GM23338 (cell line): ENCODE results near the gene SRP72. TPM values are rescaled to one million over a fixed set of nuclear protein-coding genes. Genes with fewer than 3 reads are reported as not detected.

Experiments used
- ATAC-seq: fragments of 200-7000 bp; cut with Tn5 transposase; 3 replicates; pipeline ENCODE4 v1.9.1; 2020
- DNase-seq: peaks from one replicate; pipeline ENCODE4 v3.0.0-alpha.2; 2015; ENCODE audit warnings: low spot score
- H2AFZ ChIP-seq: fragments of 200-600 bp; sonication (generic); 2 replicates; pipeline ENCODE4 v1.8.0; 2016; ENCODE audit warnings: antibody characterized with exemption, mild to moderate bottlenecking, moderate library complexity
- H3F3A ChIP-seq: fragments of 200-600 bp; sonication (generic); replicated peaks from 2 replicates; pipeline ENCODE4 v1.8.0; 2017; ENCODE audit warnings: antibody characterized with exemption, mixed run types, low read depth
- H3K27ac ChIP-seq: fragments of 200-600 bp; sonication (generic); 2 replicates; pipeline ENCODE4 v1.6.1; 2016; ENCODE audit warnings: low read depth
- H3K27me3 ChIP-seq: fragments of 200-600 bp; sonication (generic); 2 replicates; pipeline ENCODE4 v1.8.0; 2016; ENCODE audit warnings: mild to moderate bottlenecking, mixed run types, moderate library complexity; ENCODE audit not compliant: insufficient read depth
- H3K36me3 ChIP-seq: fragments of 200-600 bp; sonication (generic); 2 replicates; pipeline ENCODE4 v1.8.0; 2016; ENCODE audit warnings: mild to moderate bottlenecking; ENCODE audit not compliant: insufficient read depth
- H3K4me1 ChIP-seq: fragments of 200-600 bp; sonication (generic); 2 replicates; pipeline ENCODE4 v1.8.0; 2016; ENCODE audit warnings: mild to moderate bottlenecking, moderate library complexity; ENCODE audit not compliant: insufficient read depth
- H3K4me2 ChIP-seq: fragments of 200-600 bp; sonication (generic); 2 replicates; pipeline ENCODE4 v1.7.1; 2017; ENCODE audit warnings: mixed run types
- H3K4me3 ChIP-seq: fragments of 200-600 bp; sonication (generic); 2 replicates; pipeline ENCODE4 v1.6.1; 2016; ENCODE audit warnings: mixed run types
- H3K79me2 ChIP-seq: fragments of 200-600 bp; sonication (generic); replicated peaks from 2 replicates; pipeline ENCODE4 v1.8.0; 2017; ENCODE audit warnings: mild to moderate bottlenecking; ENCODE audit not compliant: insufficient read depth
- H3K9me2 ChIP-seq: fragments of 200-600 bp; sonication (generic); 2 replicates; pipeline ENCODE4 v1.8.0; 2017; ENCODE audit not compliant: insufficient read depth
- H4K20me1 ChIP-seq: fragments of 200-600 bp; sonication (generic); replicated peaks from 2 replicates; pipeline ENCODE4 v1.8.0; 2017; ENCODE audit warnings: mild to moderate bottlenecking; ENCODE audit not compliant: insufficient read depth
- H3K27ac Mint-ChIP-seq: 2 replicates; pipeline ENCODE4 v1.8.0; 2020; ENCODE audit warnings: inconsistent platforms, mild to moderate bottlenecking, moderate library complexity, mixed read lengths
- H3K27me3 Mint-ChIP-seq: 3 replicates; pipeline ENCODE4 v1.8.0; 2022; ENCODE audit warnings: low read depth, mild to moderate bottlenecking, moderate library complexity, mixed read lengths, inconsistent platforms; ENCODE audit not compliant: insufficient read depth, poor library complexity
- H3K36me3 Mint-ChIP-seq: 3 replicates; pipeline ENCODE4 v1.8.0; 2021; ENCODE audit warnings: low read depth, mild to moderate bottlenecking, inconsistent platforms, moderate library complexity, mixed read lengths
- H3K4me1 Mint-ChIP-seq: 3 replicates; pipeline ENCODE4 v1.8.0; 2020; ENCODE audit warnings: mild to moderate bottlenecking, inconsistent platforms, mixed read lengths
- H3K4me3 Mint-ChIP-seq: 3 replicates; pipeline ENCODE4 v1.8.0; 2021; ENCODE audit warnings: moderate library complexity, mild to moderate bottlenecking, inconsistent platforms, mixed read lengths
- H3K9me3 Mint-ChIP-seq: 3 replicates; pipeline ENCODE4 v1.8.0; 2020; ENCODE audit warnings: moderate library complexity, mild to moderate bottlenecking, inconsistent platforms, mixed read lengths
- CREB1 ChIP-seq: fragments of 250-450 bp; sonication (Bioruptor Pico); IDR thresholded peaks from 2 replicates; pipeline ENCODE4 v1.5.0; 2020; ENCODE audit warnings: low read depth, mild to moderate bottlenecking, moderate library complexity
- EZH2 ChIP-seq: fragments of 200-600 bp; sonication (generic); IDR thresholded peaks from one replicate; pipeline ENCODE4 v1.8.0; 2017; ENCODE audit warnings: antibody characterized with exemption, mild to moderate bottlenecking, low read depth; ENCODE audit not compliant: unreplicated experiment
- EZH2phosphoT487 ChIP-seq: fragments of 200-600 bp; sonication (generic); IDR thresholded peaks from one replicate; pipeline ENCODE4 v1.8.1; 2018; ENCODE audit warnings: antibody characterized with exemption; ENCODE audit not compliant: unreplicated experiment
- JUNB ChIP-seq: IDR thresholded peaks from one replicate; pipeline ENCODE4 v1.6.1; 2016; ENCODE audit warnings: antibody characterized with exemption; ENCODE audit not compliant: unreplicated experiment
- NANOG ChIP-seq: IDR thresholded peaks from 2 replicates; pipeline ENCODE4 v1.6.1; 2016; ENCODE audit warnings: antibody characterized with exemption, borderline replicate concordance
- POLR2AphosphoS5 ChIP-seq: IDR thresholded peaks from 2 replicates; pipeline ENCODE4 v1.6.1; 2016; ENCODE audit warnings: antibody characterized with exemption, low read depth
- ZNF331 ChIP-seq: fragments of 250-450 bp; sonication (Bioruptor Pico); IDR thresholded peaks from 2 replicates; pipeline ENCODE4 v1.5.0; 2020; ENCODE audit warnings: low read depth, mild to moderate bottlenecking, moderate library complexity
- polyA plus RNA-seq: library from polyadenylated mRNA; unstranded; fragments of >200 nt; fragmentation: Nextera tagmentation; extraction: Ambion mirVana; gene quantifications from 2 replicates; pipeline ENCODE4 v1.2.1, GENCODE V29; 2016
- total RNA-seq: library from RNA; depleted of rRNA; stranded (reverse); fragments of >200 nt; shearing (Covaris generic); gene quantifications from 2 replicates; pipeline ENCODE4 v1.2.3, GENCODE V29; 2014
- TF ChIP-seq, protein P1 (sequence below): IDR thresholded peaks from one replicate; pipeline ENCODE4 v1.6.1; 2018; ENCODE audit warnings: antibody characterized with exemption; ENCODE audit not compliant: unreplicated experiment

SRP72 gene
- total and polyA plus RNA-seq, 2 experiments from 2014 or later, result 84.6 to 174 TPM

- Mint-ChIP-seq H3K36me3 (peaks cover 20% of the 10 kb centered on the region; the same call in 2 of the 3 replicates), H3K27ac (no peak within 1 kb of the TSS), H3K4me1 (peaks cover 8% of the 10 kb centered on the region; the same call in 2 of the 3 replicates), H3K4me3 (peak within 1 kb of the TSS; percentile 85), H3K27me3 (peaks cover 15% of the 10 kb centered on the region), H3K9me3 (no peaks in the 10 kb centered on the region)
- H3K36me3 ChIP-seq, result peaks cover 18% of the 10 kb centered on the region
- H3K27ac ChIP-seq, result no peak within 1 kb of the TSS
- peak within 1 kb of the TSS; percentile 100 for H3K4me2 ChIP-seq
- peaks cover 32% of the 10 kb centered on the region for H3K27me3 ChIP-seq
- H2AFZ ChIP-seq, result peak within 1 kb of the TSS; percentile 100
- peak within 1 kb of the TSS; percentile 88 for H3K4me3 ChIP-seq
- TF ChIP-seq EZH2 (peak; percentile 49), ZNF331 (CRISPR knock-in tag) (no peak), CREB1 (CRISPR knock-in tag) (0 out of 2 replicates have a peak, but pooled peaks have one; percentile 10)
- H3K4me1 ChIP-seq, result 0 out of 2 replicates have a peak, but pooled peaks cover 2% of the 10 kb centered on the region
- no peaks in the 10 kb centered on the region; the same call in 1 of the 2 replicates for H4K20me1 ChIP-seq
- ATAC-seq (peak; percentile 85), DNase-seq (peak; percentile 87)
- H3K9me2 ChIP-seq, result no peaks in the 10 kb centered on the region
- H3K79me2 ChIP-seq, result no peaks in the 10 kb centered on the region
- H3F3A ChIP-seq, result 0 out of 2 replicates have a peak, but pooled peaks cover 5% of the 10 kb centered on the region
Observed at GRCh38 chr4:56505269-56506130, 38.1 kb downstream of the SRP72 start, which contains the start of gene ARL9. TSS of gene ARL9 (plus strand) at chr4:56505791. CDS start at chr4:56505863, 72 bp downstream.

DNA sequence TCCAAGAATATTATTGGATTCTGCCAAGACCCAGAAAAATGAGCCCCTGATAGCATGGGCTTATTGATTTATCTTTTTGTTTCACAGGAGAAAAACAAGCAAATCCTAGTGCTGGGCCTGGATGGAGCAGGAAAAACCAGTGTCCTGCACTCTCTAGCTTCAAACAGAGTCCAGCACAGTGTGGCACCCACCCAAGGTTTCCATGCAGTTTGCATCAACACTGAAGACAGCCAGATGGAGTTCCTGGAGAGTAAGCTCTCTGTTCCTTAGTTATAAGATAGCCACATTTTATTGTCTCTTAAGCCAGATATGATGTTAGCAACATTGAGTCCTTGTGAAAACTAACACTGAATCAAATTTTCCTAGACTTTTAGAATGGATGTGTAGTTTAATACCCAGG is 43.7 kb downstream of the SRP72 start:
- H3K27ac Mint-ChIP-seq, result no peak overlapping the region
- no peaks in the 10 kb centered on the region for H3K36me3 Mint-ChIP-seq
- Histone ChIP-seq H3K4me1 (0 out of 2 replicates have a peak, but pooled peaks cover 2% of the 10 kb centered on the region), H3K4me2 (no peak overlapping the region), H2AFZ (no peak overlapping the region), H3K36me3 (no peaks in the 10 kb centered on the region), H3K4me3 (no peak overlapping the region), H4K20me1 (no peaks in the 10 kb centered on the region), H3K79me2 (no peaks in the 10 kb centered on the region), H3K9me2 (no peaks in the 10 kb centered on the region), H3K27ac (no peak overlapping the region), H3F3A (no peaks in the 10 kb centered on the region), H3K27me3 (peaks cover 19% of the 10 kb centered on the region)
- no peaks in the 10 kb centered on the region for H3K9me3 Mint-ChIP-seq
- H3K27me3 Mint-ChIP-seq, result peaks cover 10% of the 10 kb centered on the region
- TF ChIP-seq POLR2AphosphoS5, result no peak
- no peak for TF ChIP-seq NANOG
- TF ChIP-seq, protein P1, sequence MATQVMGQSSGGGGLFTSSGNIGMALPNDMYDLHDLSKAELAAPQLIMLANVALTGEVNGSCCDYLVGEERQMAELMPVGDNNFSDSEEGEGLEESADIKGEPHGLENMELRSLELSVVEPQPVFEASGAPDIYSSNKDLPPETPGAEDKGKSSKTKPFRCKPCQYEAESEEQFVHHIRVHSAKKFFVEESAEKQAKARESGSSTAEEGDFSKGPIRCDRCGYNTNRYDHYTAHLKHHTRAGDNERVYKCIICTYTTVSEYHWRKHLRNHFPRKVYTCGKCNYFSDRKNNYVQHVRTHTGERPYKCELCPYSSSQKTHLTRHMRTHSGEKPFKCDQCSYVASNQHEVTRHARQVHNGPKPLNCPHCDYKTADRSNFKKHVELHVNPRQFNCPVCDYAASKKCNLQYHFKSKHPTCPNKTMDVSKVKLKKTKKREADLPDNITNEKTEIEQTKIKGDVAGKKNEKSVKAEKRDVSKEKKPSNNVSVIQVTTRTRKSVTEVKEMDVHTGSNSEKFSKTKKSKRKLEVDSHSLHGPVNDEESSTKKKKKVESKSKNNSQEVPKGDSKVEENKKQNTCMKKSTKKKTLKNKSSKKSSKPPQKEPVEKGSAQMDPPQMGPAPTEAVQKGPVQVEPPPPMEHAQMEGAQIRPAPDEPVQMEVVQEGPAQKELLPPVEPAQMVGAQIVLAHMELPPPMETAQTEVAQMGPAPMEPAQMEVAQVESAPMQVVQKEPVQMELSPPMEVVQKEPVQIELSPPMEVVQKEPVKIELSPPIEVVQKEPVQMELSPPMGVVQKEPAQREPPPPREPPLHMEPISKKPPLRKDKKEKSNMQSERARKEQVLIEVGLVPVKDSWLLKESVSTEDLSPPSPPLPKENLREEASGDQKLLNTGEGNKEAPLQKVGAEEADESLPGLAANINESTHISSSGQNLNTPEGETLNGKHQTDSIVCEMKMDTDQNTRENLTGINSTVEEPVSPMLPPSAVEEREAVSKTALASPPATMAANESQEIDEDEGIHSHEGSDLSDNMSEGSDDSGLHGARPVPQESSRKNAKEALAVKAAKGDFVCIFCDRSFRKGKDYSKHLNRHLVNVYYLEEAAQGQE, result no peak
- no peak for TF ChIP-seq EZH2phosphoT487
- no peak for TF ChIP-seq JUNB
- DNase-seq (no peak), ATAC-seq (no peak)
- H3K4me3 Mint-ChIP-seq, result no peak overlapping the region
- peaks cover 5% of the 10 kb centered on the region; the same call in 2 of the 3 replicates for H3K4me1 Mint-ChIP-seq
